Globus pallidus (tissue), 1 donor: ENCODE data around the gene GPR62.

ENCODE experiments used
- DNase-seq: peaks from one replicate; pipeline ENCODE4 v3.0.0-alpha.2; 2015; ENCODE audit warnings: low spot score

GPR62 gene

DNA sequence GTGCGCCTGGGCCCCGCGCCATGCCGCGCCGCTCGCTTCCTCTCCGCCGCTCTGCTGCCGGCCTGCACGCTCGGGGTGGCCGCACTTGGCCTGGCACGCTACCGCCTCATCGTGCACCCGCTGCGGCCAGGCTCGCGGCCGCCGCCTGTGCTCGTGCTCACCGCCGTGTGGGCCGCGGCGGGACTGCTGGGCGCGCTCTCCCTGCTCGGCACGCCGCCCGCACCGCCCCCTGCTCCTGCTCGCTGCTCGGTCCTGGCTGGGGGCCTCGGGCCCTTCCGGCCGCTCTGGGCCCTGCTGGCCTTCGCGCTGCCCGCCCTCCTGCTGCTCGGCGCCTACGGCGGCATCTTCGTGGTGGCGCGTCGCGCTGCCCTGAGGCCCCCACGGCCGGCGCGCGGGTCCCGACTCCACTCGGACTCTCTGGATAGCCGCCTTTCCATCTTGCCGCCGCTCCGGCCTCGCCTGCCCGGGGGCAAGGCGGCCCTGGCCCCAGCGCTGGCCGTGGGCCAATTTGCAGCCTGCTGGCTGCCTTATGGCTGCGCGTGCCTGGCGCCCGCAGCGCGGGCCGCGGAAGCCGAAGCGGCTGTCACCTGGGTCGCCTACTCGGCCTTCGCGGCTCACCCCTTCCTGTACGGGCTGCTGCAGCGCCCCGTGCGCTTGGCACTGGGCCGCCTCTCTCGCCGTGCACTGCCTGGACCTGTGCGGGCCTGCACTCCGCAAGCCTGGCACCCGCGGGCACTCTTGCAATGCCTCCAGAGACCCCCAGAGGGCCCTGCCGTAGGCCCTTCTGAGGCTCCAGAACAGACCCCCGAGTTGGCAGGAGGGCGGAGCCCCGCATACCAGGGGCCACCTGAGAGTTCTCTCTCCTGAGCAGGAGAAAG lies 951 bp downstream of the GPR62 start:
- peak; percentile 76 for DNase-seq

DNA sequence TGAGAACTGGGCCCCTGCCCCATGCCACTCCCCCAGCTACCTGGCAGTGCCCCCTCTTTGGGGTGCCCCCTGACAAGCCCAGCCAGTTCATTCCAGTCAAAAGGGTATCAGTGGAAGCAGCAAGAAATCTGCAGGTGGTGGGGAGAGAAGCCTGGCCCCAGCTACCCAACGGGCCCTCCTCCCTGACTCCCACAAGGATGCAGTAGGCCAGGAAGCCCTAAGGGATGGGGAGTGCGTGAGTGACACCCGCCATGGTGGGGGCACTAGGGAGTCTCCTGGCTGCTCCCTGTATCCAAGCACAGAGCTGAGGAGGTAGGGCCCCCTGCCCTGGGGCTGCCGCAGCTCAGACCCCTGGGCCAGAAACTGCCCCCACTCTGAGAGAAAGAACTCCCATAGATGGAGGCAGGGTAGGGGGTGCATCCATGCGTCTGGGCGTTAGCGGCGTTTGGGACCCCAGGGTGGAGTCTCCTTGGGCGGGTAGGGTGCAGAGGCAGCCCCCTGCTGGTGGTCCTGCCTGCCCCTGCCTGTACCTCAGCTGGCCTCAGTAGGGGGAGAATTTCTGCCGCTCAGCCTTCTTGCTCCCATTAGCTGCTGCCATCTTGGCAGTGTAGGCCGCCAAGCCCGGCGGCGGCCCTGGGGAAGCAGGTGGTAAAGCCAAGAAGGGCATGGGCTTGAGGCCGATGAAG lies 2.5 kb downstream of the GPR62 start:
- no peak for DNase-seq

DNA sequence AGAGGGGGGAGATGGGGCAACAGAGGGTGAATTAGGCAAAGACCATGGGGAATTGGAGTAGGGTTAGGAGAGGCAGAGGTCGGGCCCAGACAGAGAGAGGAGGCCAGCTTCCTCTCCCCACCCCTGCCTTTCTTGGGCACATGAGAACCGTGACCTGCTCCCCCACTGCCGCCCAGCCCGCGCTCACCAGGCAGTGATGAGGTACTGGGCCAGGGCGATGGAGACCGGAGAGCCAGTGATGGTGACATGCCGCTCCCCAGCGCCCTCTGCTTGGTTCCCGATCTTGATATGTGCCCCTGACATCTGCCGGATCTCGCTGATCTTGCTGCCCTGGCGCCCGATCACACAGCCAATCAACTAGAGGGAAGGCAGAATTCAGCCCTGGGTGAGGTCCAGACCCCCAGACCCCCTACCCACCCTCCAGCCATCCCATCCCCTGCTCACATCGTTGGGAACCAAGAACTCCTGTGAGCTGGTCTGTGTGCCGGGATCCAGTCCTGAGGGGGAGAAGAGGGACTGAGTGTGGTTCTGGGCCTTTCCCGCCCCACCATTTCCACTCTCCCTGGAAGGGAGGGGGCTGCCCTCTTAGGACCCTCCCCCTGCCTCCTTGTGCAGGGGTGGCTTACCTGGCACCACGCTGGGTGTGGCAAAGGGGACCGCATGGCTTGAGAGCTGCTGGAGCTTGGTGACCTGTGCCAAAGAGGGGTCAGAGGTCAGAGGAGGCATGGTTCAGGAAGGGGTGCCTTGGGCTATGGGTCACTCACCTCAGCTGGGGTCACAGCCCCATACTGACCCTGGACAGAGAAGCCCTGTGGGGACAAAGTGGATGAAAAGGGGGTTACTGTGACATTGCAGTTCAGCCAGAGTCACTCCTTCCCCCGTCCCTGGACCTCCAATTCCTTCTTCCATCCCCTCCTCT lies 3.7 kb downstream of the GPR62 start:
- DNase-seq = no peak

DNA sequence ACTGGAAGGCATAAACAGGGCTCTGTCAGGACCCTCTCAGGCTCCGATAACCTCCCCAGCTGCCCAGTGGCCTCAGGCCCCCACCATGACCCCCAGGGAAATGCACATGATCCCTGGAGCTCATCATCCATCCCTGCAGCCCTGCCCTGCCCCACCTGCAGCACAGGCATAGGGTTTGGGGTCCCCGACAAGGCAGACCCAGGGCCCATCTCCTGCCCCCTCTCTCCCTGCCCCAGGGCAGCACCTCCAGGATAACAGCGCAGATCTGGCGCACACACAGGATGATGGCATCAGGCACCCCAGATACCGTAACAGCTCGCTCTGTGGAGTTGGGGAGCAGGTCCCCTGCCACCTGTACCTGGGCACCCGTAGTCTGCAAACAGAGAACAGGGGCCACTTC lies 4.5 kb downstream of the GPR62 start:
- DNase-seq = no peak

DNA sequence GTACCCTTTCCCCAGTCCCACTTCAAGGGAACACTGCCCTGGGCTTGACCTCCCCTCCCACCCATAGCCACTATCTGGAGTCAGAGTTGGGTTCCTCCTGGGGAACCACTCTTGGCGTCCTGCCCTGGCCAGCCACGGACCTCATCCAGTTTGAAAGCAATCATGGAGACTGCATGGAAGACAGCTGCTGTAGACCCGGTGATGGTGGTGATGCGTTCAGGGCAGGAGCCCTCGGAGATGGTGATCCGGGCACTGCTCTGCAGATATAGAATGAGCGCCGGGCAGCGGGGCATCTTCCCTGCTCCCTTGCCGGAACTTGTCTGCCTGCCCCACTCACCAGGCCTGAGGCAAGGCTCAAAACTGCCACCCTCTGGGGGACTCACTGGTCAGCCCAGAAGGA lies 5.2 kb downstream of the GPR62 start:
- no peak for DNase-seq

DNA sequence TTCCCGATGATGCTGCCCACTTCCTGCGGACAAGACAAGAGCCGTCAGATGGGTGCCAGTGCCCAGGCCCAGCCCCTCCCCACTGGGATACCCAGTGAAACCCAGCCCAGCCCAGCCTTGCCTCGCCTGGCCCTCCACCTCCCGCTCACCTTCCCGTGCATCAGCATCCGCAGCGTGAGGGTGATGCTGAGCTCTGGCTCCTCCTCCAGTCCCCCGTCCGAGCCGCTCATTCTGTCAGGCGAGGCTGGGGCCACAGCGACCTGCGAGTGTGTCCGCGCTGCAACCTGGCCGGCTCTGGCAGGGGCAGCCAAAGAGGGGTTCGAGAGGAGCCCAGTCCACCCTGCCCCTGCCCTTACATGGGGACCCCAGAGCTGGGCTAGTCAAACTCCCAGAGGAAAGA lies 5.8 kb downstream of the GPR62 start:
- no peak for DNase-seq

DNA sequence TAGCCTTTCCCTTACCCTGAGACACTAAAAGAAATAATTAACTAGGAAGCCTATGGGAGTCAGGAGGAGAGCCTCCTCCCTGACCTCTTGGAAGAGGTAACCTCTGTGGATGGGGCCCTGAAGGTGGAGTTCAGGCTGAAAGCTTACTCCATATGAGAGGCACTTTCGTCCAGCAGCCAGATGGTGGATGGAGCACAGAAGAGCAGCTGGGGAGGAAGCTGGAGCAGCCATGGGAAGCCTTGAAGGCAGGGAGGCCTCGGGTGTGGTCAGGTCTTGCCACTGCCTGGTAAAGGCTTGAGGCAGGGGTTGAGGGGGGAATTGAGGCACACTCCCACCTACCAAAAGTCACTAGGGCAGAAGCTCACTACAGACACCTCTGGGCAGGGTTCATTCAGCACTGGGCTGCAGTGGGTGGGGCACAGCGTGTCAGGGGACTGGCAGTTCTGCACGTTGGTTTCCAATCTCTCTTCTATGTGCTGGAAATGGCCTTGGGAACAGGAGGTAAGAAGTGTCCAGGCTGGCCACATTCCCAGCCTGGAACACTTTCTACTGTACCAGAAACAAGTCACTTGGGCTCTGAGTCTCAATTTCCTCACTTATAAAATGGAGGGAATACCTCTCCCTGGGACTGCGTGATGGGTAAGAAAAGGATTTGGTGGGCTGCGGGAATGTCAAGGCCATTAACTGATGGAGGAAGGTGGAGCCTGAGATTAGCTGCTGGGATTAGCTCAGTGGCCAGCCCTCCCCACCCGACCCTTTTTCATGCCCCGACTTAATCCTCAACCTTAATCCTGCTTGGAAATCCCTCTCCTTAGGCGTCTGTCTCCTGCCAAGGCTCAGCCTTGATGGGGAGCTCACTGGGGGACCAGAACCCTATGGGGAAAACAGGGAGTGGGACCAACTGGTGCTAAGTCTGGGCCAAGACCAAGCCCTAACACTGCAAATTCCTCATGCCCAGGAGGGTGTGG lies 6.7 kb downstream of the GPR62 start:
- DNase-seq = no peak

DNA sequence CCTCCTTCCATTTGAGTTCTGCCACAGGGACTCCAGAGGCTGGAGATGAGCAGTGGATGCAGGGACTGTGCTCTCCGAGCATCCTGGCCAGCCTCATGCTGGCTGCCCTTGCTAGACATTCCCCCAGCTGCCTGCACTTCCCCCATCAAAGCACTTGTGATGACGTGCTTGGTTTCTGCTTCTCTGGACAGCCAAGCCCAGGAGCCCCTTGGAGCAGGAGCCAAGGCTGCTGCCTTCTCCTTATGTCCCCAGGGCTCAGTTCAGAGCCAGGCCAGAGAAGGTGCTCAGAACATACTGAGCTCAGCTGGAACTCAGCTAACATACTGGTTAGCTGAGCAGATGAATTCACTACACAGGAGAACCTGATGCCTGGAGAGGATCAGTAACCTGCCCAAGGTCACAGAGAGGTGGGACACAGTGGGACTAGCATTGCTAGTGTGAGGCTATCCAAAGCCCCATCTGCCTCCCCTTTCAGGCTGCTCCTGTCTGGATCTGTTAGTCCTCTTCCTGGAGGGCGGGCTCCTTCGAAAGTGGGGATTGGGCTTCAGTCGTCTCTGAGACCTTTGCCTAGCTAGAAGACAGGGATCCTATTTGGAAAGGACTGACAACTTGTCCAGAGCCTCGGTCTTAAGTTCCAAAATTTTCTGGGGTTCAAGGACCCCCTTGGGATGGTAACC lies 7.8 kb downstream of the GPR62 start:
- DNase-seq = peak; percentile 67

DNA sequence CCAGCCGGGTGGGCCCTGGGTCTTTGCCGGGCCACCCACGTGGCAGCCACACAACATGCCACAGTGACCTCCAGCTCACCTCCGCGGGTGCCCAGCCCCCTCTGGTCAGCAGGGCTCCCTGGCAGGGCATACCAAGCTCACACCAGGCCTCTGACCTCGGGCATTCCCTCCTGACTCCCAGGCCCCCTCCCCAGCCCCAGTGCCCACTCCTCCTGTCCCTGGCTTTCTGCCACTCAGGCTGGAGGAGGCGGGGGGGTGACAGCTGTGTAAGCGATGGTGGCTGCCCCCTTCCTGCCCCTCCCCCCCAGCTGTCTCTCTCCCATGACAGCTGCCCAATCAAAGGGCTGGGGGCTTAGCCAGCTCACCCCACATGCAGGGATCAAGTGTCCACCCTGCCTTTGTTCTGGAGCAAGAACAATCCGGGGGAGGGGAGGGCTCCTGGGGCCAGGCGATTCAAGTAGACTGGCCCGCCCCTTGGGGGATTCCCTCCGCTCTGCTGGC lies 8.8 kb downstream of the GPR62 start:
- DNase-seq = peak; percentile 74

DNA sequence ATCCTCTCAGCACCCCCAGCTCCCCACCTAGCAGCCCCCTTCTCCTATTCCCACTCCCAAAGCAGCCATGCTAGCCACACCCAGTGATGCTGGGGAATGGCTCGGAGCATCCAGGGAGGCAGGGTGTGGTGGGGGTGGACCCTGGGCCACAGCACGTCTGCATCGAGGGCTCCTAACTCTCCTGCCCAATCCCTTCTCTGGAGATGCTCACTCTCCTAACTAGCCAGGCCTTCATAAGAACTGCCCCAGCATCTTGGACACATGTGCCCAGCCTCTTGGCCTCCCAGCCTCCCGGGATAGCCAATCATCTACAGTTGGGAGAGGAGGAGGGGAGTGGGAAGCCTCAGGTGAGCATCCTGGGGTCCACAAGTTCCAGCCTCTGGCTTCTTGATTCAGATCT lies 9.3 kb downstream of the GPR62 start:
- no peak for DNase-seq

DNA sequence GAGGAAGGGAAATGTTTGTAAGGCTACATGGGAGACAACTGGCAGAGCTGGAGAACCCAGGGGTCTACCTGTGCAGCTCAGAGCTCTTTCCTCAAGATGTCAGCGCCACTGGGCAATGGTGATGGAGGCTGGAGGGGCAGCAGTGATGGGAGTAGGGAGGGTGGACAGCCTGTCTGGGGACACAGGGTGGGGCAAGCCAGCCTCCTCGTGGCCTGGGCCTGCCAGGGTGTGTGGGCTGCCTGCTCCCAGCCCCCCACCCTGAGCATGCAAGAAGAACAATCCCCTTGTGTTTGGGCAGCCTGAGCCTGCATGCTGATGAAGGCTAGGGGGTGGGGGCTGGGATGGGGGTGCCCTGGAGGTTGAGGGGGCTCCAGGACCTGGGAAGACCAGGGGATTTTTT lies 10.8 kb downstream of the GPR62 start:
- peak; percentile 95 for DNase-seq

DNA sequence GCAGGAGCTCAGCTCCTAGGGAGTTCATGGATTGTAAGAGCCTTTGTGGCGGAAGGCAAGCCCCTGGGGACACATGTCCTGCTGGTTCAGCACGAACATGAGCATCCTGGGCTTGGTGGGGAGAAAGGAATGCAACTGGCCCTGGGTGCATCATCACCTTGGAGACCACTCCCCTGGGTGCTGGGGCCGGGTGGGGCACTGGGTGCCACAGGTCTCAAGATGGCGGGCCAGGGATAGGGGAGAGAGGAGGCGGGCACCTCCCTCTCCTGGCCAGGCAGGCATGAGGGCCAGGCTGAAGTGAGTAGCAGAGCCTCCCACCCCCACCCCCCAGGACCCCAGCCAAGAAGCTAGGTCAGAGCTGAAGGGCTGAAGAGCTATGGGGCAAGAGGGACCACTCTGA lies 11.3 kb downstream of the GPR62 start:
- DNase-seq = no peak

DNA sequence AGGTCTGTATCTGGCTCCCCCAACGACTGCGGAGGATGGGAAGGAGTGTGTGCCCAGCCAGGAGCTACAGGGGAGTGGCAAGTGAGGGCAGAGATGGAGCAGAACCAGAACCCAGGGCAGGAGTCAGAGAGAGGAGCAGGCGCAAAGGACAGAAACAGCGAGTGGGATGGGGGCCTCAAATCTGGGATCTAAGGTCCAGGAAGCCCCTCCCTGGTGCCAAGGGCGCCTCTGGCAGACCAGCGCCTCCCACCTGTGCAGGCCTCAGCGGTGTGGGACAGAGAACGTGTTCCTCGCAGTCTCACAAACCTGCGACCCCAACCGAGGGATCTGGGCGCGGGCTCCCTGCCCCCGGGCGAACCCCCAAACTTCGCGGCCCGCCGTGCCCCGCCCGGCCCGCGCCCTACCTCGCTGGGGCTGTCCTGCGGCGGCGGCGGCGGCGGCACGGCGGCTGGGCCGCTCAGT lies 11.8 kb downstream of the GPR62 start:
- DNase-seq = no peak

DNA sequence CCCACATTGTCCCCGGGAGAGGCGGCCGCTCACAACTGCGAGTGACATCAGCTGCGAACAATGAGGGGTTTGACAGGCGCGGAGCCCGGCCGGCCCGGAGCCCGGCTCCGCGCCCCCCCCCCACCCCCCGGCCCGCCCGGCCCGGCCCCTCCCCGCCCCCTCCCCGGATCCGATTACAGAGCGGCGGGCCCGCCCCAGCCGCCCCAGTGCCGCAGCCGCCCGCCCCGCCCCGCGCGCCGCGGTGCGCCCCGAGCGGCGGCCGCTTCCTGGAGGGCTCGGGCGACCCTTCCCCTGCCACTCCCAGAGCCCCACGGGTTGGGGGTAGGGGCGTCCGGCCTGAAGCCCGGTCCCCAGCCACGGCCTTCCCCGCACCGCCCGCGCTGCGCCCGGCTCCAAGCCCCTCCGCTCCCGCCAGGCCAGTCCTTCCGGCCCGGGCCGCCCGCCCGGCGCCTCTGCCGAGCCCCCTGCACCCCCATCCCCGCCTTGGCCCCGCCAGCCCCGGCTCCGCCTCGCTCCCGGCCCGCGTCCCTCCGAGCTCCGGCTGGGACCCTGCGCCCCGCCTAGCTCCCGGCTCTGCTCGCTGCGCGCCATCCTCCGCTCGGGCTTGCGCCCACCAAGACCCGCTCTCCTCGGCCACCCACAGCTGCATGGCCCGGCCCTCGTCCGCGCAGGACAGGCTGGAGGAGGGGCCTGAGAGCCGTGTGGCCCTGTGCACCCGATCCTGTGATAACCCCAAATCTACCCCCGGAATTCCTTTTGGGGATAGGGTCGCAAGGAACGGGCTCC lies 12.4 kb downstream of the GPR62 start, which contains the start of gene PCBP4:
PCBP4 (minus strand) TSS at position 71 of the 786 bp plus-strand sequence. CDS start 6,214 bp downstream, outside the sequence.
- DNase-seq = peak; percentile 88

DNA sequence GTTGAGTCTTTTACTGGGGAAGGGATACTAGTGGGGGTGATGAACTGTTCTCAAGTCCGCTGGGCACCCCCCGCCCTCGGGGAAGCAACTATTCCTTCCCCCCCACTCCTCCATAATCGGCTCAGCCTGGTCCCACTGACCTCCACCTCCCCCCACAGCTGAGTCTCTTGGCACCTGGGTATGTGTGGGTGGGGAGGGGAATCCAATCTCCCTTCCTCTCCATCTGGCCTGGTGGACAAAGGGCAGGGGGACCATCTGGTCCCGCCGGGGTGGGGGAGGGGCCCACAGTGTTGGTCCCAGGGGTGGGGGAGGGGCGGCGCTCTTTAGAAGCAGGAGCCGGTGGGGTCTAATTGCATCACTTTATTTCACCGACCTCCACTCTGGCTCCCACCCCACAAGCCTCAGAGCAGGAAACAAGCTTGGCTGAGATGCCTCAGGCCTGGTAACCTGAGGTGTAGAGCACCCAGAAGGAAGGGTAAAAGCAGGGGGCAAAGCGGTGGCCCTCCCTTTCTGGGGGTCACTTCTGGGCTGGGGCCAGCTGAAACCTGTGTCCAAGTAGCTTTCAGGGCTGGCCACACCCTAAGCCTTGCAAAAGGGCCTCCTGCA lies 13.1 kb downstream of the GPR62 start:
- DNase-seq = no peak

DNA sequence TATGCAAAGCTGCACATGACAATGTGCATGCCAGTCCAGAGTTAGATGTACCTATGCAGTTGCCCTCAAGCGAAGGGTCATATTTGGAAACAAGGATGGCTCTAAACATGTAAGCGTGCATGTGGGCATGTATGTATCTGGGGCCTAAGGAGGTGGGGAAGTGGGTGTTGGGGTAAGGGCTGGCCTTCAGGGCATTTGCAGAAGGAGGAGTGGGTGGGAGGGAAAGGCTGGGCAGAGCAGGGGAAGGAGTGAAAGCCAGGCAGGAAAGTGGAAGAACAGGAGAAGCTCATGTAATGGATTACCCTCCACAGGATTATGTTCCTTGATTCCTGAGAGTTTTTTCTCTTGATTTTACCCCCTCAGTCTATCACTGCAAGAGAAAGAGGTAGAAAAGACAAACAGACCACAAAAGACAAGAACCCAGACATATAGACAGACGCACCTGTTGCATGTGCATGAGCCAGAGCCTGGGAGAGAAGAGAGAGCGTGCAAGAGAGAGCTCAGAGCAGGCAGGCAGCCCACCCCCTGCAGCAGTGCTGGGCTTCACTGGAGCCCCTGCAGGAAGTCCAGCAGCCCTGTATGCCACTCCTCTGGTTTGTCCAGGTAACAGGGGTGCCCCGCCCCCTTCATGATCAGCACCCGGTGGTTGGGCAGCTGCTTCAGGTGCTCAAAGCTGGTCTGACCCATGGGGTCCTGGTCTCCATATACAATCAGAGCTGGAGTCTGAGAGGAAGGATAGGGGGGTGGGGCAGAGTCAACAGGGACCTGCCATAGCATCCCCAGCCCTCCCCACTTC lies 13.9 kb downstream of the GPR62 start:
- no peak for DNase-seq

DNA sequence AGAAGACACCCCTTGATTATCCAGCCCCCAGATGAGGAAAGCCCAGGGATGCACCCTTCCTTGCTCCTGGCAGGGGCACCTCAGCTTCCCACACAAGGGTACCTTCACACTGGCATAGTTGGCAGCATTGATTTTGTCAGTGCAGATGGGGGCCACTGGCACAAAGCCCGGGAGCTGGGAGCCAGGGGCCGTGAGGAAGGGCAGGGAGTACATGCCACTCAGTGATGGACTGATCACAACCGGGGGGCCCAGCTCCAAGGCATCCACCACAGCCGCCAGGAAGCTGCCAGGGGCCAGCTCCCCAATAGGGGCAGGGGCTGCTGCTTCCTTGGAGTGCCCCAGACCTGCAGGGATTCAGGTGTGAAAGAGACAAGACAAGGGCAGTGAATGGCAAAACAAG lies 14.7 kb downstream of the GPR62 start:
- no peak for DNase-seq
